SU-DHL-6 (cell line): ENCODE results near the gene TRDN.

Experiments used
- CTCF ChIP-seq: fragments of 200-600 bp; sonication (generic); IDR thresholded peaks from one replicate; pipeline ENCODE4 v1.5.1; 2017; ENCODE audit warnings: antibody characterized with exemption, mild to moderate bottlenecking, low read length, moderate library complexity; ENCODE audit not compliant: insufficient read depth, poor library complexity, severe bottlenecking
- EZH2phosphoT487 ChIP-seq: fragments of 200-600 bp; sonication (generic), shearing (Covaris generic); conservative IDR thresholded peaks from 2 replicates; pipeline ENCODE4 v1.6.1; 2018; ENCODE audit warnings: mild to moderate bottlenecking, antibody characterized with exemption, low read length, moderate library complexity, mixed read lengths

- TF ChIP-seq CTCF: no peak
- TF ChIP-seq EZH2phosphoT487: no peak
These were observed 90.2 kb downstream of the TRDN start for GRCh38 chr6:123546537-123546936.
